Stimulated activated CD4-positive, alpha-beta T cell treated with anti-CD3 and anti-CD28 coated beads, Interleukin-15, amount 100 ng/mL, for 24 hours (primary cell): ENCODE results near the gene HMCES.
A peak's percentile ranks its signal among the peaks of the same experiment; 100 is the strongest.
"Not testable (repeated sequence)": the region's sequence is repeated elsewhere in the genome, so short reads cannot be mapped to it uniquely, and the experiment has no call there.

Experiments
- DNase-seq: peaks from one replicate; pipeline ENCODE4 v3.0.0-alpha.2; 2020

The HMCES gene

DNA sequence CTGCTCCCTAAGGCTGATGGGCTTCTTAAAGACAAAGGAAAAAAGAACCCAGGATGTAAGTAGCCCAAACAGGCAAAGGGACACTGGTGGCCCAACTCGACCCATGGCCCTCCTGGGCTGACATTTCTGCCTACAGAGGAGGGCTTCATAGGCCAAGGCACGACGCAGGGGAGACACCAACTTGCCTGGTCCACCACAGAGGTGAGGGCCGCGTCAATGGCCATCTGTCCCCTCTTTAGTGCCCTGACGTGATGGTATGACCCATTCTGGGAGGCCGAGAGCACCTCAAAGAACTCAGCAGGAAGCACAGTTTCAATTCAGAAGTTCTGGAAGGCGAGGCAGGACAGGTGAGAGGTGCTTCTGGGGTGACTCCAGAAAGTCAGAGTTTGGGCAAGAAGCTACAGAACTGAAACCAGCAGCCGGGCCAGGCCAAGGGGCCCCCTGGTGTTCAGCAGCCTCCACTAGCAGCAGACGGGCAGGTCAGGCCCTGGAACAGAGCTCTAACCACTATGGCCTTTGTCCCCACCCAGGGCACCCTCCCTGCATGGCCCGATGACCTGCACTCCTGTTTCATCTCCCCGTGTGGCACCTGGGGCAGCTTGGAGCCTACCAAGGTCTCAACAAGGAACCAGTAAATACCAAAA lies 45.1 kb downstream of the HMCES start:
- DNase-seq, result no peak

DNA sequence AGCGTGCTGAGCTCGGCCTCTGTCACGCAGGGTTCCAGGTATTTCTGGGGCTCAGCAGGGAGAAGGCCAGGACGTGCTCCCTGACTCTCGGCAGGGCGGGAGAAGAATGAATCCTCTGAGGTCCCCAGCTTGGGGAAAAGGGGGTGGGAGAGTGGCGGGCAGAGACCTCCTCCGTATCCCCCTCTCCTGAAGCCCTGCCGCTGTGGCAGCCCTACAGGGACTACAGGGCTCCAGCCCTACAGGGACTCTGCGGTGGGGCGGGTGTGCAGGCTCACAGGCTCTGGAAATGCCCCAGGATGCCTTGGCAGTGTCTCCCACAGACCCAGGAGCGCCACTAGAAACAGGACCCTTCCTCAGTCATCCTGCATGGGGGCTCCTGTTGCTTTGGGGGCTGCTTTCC lies 46.2 kb downstream of the HMCES start:
- DNase-seq, result no peak

DNA sequence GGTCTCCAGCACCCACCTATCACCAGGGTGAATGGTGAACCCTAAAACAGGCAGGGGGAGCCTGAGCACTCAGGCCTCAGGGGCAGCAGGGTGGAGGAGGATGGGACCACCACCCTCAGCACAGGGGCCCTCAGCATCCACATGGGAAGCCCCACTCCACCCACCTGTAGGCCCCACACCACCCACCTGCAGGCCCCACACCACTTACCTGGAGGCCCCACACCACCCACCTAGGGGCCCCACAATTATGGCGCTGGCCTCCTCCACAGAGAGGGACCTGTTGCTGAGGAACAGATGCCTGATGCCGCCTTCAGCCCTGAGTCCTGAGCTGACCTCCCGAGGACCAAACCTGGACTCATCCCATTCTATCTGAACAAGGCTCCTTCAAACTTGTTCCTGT lies 46.7 kb downstream of the HMCES start:
- DNase-seq, result no peak

DNA sequence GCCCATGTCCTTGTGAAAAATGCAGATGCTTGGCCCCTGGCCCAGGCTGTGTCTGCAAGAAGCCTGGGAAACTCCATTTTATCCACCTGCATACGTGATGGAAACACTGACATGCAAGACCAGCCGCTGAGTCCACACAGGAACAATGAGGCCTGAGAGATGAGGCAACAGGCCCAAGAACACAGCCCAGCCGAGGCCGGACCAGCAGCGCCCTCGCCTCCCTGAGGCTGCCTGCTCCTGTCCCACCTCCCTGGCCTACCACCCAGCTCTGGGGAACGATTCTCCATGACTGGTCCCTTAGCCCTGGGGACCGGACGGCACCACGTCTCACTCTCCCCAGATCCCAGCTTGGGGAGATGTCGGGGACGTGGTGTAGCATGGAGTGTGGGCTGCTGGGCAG lies 47.5 kb downstream of the HMCES start:
- DNase-seq, result no peak

DNA sequence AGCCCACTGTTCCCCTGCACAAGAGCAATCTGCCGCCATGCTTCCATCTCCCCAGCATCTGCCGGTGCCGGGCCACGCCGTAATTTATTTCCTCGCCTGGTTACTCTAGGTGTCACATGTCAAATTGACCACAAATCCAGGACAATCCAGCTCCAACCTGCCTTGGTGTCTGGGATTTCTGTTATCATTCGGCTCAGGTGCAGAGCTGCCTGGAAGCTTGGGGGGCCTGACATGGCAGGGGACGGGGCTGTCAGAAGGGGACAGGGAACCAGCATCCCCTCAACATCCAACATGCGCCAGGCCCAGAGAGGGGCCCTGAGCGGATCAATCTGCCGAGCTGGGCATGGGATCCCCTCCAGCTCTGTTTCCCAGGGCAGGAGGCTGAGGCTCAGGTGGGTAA lies 47.9 kb downstream of the HMCES start:
- DNase-seq, result no peak

DNA sequence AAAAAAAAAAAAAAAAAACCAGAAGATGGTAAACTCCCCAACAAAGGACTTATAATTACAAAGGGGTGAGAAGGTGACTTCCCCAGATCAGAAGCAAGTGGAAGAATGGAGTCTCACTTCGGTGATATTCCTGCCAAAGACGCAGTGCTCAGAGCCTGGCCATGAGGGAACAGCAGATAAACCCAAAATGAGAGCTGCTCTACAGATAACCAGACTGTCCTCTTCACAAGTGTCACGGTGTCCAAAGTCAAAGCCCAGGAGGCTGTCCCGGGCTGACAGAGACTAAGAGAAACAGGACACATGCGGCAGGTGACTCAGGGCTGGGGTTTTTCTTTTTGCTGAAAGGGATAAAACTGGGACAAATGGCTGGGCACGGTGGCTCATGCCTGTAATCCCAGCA lies 48.8 kb downstream of the HMCES start:
- no peak for DNase-seq

DNA sequence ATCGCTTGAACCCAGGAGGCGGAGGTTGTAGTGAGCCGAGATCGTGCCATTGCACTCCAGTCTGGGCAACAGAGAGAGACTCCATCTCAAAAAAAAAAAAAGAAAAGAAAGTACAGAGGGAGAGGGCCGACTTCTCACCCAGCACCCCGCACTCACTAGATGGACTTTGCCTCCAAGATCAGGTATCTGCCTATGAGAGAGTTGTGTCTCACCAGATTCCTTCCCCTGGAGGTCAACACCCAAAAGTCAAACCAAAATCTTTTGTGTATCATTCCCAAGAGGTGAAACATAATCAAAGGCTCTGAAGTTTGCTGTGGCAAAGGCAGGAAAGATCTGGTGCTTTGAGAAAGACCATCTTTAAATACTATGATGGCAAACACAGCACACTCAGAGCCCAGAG lies 51.2 kb downstream of the HMCES start:
- no peak for DNase-seq

DNA sequence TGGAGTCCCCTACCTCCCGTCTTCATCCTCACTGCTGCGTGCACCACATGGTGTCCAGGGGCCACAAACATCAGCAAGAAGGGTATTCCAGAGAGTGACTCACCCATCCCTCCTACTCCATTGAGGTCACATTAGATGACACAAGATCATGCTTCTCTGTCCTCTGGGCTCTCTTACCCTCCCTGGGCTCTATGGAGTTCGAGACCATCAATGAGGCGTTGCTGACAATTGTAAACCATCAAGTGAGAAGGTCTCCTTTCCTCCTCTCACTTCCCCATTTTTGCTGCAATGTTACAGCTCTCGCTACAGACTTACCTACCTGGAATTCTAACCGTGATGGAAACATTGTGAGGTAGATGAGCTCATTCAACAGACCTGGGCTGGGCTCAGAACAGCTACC lies 51.7 kb downstream of the HMCES start:
- DNase-seq, result no peak

DNA sequence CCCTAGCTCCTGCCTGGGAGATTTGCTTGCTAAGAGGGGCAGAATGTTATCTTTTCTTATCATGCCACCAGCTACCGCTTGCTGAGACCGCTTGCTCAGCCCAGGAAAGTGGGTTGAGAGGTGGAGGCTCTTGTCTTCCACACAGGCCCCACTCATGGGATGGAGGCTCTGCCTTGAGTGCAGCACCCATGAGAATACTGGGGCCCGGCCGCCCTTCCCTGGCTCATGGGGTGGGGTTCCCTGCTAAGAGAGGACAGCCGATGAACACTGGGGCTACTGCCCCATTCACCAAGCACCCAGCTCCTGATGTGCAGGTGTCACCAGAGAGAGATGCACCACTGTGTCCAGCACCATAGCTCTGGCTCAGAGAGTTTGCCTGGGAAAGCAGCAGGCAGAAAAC lies 55.2 kb downstream of the HMCES start:
- no peak for DNase-seq

DNA sequence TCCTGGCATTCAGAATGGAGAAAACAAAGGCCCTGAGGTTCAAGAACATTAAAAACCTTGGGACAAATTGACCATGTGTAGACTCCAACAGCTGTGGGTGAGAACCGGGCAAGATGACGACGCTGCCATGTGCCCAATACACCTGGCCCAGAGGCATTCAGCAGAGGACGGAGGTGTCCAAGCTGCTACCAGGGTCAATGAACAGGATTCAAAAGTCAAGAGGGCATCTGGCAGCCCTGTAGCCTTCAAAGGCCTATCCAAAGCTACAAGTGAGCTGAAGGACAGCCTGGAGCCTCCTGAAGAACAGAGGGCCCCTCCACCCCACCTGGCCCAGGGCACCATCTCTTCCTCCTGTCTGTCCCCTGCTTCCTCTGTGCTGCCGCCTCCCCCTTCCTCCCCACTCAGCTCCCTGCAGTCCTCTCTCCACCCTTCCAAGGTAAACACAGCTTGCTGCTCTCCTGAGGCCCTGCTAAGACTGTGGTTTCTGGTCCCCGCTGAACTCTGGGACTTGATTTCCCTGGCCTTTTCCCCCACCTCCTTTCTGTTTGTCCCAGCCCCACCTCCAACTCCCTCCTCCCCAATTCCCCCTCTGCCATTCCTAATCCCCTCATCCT lies 57.5 kb downstream of the HMCES start:
- no peak for DNase-seq

DNA sequence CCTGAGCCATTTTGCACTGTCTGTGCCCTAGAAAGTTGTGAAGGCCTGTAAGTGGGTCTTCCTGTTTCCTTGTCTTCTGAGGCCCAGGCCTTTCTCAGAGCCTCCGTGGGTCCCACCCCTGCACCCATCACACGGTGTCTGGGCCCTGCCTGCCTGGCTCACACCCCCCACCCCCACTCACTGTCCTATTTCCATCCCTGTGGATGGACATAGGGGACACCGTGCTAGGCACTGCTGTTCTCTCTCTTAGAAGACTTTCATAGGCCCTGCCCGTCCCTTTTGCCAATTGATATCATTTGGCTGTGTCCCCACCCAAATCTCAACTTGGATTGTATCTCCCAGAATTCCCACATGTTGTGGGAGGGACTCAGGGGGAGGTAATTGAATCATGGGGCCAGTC lies 59.0 kb downstream of the HMCES start:
- DNase-seq, result not testable (repeated sequence)

DNA sequence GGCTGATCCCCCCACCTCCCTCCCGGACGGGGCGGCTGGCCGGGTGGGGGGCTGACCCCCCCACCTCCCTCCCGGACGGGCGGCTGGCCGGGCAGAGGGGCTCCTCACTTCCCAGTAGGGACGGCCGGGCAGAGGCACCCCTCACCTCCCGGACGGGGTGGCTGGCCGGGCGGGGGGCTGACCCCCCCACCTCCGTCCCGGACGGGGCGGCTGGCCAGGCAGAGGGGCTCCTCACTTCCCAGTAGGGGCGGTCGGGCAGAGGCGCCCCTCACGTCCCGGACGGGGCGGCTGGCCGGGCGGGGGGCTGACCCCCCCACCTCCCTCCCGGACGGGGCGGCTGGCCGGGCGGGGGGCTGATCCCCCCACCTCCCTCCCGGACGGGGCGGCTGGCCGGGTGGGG lies 60.5 kb downstream of the HMCES start:
- DNase-seq, result not testable (repeated sequence)

DNA sequence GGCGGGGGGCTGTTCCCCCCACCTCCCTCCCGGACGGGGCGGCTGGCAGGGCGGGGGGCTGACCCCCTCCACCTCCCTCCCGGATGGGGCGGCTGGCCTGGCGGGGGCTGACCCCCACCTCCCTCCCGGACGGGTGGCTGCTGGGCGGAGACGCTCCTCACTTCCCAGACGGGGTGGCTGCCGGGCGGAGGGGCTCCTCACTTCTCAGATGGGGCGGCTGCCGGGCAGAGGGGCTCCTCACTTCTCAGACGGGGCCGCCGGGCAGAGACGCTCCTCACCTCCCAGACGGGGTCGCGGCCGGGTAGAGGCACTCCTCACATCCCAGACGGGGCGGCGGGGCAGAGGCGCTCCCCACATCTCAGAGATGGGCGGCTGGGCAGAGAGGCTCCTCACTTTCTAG lies 61.2 kb downstream of the HMCES start:
- not testable (repeated sequence) for DNase-seq

DNA sequence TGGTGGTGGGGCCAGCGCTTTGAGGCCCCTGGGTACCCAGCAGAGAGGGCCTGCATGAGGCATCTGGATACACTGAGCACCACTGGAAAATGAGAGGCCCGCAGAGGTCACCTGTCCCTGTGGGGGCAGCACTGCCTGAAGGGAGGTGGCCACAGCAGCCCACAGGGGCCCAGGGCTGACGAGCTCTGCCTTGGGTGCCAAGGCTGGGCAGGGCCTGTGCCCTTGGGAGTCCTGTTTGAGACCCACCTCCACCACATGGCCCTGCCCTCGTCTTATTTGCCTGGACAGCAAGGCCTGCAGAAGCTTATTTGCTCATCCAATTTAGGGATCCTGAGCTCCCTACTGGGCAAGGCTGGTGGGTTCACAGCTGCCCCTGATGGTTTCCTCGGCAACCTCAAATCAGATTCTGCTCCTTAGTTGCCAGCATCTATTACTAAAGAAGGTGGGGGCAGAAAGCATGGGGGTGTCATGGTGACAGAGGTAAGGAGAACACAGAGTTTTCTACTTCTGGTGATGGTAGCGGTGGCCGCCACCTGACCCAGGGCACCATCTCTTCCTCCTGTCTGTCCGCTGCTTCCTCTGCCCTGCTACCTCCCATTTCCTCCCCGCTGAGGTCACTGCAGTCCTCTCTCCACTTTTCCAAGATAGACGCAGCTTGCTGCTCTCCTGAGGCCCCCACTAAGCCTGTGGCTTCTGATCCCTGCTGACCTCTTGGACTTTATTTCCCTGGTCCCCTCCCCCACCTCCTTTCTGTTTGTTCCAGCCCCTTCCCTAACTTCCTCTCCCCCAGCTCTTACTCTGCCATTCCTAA lies 62.9 kb downstream of the HMCES start:
- DNase-seq, result no peak

DNA sequence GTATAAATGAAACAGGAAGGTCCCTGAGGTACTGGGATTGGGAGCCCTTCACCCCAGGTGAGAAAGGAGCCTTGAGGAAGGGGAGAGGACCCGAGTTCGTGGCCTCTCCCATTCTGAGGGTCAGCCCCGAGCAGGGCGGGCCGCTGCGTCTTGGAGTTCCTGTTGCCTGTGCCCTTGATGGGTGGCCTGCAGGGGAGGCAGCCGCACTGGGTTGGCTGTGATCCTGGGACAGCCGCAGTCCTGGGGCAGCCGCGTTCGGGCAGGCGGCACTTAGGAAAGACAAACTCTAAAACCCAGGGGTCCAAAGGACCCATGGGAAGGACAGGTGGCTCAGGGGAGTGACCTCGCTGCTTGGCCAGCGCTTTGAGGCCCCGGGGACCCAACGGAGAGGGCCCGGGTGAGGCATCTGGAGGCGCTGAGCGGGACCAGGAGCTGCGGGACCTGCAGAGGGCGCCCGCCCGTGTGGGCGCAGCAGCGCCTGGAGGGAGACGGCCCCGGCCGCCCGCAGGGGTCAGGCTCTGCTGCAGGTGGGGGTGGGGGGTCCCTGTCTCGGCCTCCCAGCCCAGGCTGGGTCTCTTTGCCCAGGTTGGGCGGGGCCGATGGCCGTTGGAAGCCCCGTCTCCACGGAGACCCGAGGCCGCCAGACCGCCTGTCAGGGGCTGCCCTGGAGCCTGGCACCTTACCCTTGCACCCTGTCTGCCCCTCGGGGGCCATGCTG lies 65.1 kb downstream of the HMCES start:
- peak; percentile 56 for DNase-seq

DNA sequence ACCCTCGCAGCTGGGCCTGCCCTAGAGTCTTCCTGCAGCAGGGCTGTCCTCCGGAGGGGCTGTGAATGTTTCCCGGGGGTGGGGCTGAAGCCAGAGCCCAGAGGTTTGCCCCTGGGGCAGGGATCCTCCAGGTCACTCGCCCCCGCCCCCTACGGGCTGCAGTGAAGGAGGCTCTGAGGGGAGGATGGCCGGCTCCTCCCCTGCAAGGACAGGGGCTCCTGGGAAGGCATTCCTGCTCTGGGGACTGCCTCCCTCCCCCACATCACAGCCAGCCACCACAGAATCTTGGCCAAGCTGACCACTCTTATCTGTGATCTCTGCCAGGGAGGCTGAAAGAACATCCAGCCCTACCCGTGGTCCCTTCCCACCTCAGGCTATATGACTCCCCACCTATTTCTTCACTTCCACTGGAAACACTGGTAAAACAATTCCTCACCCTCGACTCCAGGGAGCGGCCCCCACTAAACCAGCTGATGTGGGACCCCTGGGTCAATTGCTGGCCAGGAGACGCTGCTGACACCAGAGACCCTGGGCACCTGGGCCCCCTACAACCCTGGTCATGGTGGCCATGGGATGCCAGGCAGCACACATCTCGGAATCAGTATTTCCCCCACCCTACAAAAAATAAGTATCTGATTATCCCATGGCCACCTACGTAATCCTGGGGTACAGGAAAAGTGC lies 66.0 kb downstream of the HMCES start:
- no peak for DNase-seq

DNA sequence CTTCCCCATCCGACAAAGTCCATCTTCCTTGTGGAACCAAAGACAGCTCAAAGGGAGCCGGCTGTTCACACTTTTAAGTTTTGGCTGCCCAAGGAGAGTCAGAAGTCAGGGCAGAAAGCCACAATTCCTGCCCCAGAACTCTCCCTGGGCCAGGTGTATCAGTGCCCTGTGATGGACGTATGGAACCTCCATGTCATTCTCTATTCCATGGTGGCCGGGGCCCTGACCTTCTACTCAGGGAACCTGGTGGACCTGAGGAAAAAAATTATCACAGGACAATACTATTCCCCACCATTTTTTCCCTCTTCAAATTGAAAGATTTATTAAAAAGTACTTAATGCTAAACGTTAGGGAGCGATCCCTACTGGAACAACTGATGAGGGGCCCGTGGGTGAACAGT lies 66.6 kb downstream of the HMCES start:
- no peak for DNase-seq

DNA sequence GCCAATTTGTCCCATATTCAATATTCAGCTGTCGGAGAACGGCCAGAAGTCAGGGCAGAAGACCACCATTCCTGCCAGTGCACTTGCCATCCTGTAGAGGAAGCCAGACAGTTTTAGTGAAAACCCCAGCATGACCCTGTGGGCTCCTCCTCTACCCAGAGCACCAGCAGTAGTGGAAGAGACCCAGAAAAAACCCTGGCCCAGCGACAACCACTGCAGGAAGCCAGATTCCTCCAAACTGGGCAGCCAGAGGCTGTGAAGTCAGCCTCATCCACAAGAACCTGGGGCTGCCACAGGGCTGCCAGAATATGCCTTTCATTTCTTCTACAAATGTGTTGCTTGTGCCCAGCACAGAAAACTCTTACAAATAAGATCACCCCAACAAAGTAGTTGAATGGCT lies 67.3 kb downstream of the HMCES start:
- DNase-seq, result no peak

DNA sequence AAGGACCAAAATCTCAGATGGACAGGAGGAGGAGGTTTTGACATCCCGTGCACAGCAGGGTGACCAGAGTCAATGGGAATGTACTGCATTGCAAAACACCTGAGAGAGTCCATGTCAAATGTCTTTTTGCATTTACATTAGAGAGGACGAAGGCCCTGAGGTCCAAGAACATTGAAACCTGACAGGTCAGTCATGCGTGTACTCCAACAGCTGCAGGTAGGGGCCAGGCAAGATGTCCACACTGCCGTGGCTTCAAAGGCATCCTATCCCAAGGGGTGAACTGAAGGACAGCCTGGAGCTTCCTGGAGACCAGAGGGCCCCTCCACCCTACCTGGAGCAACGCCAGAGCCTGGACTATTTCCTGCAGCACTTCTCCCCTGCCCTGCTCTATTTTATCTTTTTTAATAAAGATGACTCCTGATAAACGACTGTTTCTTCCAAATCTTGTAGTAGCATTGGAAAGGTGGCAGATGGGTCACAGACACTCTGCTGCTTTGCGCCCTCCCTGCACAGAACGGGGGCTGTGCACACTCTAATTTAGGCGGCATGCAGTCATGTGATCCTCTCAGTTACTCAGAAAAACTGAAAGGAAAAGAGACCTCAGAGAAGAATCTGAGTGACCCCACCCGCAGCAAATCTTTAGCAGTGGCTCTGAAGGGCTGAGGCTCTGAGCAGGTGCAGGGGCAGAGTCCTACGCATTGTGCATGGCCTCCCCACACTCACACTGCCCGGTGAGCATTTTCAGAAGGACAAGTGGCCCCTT lies 68.2 kb downstream of the HMCES start:
- no peak for DNase-seq

DNA sequence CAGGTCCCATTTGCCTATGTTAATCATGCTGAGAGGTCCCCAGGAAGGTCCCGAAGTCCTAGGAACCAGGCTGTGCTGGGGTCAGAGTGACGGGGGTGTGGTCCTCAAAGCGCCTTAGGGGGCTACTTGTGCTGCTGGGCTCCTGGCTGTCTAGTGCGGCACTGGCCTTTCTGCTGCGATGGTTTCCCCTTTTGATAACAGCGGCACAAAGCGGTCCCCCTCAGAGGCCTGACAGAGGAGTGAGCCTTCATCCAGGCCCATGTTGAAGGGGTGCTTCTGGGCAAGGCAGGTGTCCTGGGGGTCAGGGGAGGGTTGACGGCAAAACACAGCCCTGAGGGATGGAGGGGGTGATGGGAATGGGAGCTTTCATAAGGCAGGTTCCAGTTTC lies 68.8 kb downstream of the HMCES start:
- DNase-seq, result no peak

DNA sequence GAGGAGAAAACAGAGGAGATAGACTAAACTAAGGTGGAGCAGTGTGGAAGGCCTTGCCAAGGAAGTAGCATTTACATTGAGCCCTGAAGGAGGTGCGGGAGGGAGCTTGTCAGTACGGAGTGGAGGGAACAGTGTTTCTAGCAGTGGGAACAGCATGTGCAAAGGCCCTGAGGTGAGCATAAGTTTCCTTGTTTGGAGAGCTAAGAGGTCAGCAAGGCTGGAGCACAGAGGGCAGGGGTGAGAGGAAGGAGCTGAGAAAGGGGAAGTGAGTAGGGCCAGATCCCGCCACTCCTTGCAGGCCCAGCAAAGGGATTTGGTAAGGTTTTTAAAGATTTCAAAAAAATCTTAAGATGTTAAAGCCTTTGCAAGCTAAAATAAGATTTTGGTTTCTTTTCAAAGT lies 70.1 kb downstream of the HMCES start:
- DNase-seq, result no peak

DNA sequence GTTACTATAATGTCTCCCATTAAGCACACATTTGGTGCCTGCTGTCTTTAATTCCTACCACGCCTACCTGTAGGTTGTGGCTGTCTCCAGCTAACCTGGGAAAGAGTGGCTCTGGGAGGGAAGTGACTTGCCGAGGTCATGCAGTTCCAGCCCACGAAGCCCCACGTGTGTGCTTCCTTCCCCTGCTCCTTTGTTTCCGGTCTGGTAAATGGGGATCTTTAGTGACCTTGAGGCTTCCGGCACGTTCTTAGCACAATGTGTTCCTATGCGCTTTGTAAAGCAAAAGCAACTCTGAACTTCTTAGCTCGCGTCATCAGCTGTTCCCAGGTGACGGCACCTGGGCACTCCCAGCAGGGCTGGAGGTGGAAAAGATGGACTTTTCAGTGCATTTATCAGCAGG lies 70.5 kb downstream of the HMCES start:
- not testable (repeated sequence) for DNase-seq
